HuH-7.5 (cell line): Measurements from ENCODE around the gene PTX3.

Source experiments
- DNase-seq: peaks from one replicate; pipeline ENCODE4 v3.0.0; 2011; ENCODE audit warnings: low spot score

Gene PTX3

GRCh38 chr3:157436583-157437291, at the start of gene PTX3:
Gene PTX3, plus strand, starts transcription at chr3:157436850. Its CDS starts 84 bp downstream, at chr3:157436934.
- DNase-seq, result peak; percentile 12

GRCh38 chr3:157387708-157388435, 48.8 kb upstream of the PTX3 start:
- no peak for DNase-seq

GRCh38 chr3:157388976-157389375, 47.7 kb upstream of the PTX3 start:
- no peak for DNase-seq

- DNase-seq, result no peak
These were observed 45.7 kb upstream of the PTX3 start for GRCh38 chr3:157390713-157391515.

GRCh38 chr3:157392104-157392503, 44.5 kb upstream of the PTX3 start:
- no peak for DNase-seq

GRCh38 chr3:157393113-157393512, 43.5 kb upstream of the PTX3 start:
- DNase-seq, result no peak

GRCh38 chr3:157394411-157394810, 42.2 kb upstream of the PTX3 start:
- DNase-seq, result no peak

GRCh38 chr3:157398598-157398997, 38.1 kb upstream of the PTX3 start:
- DNase-seq, result no peak

GRCh38 chr3:157404381-157404780, 32.3 kb upstream of the PTX3 start:
- no peak for DNase-seq

GRCh38 chr3:157405457-157405856, 31.2 kb upstream of the PTX3 start:
- DNase-seq, result no peak

- no peak for DNase-seq
These were observed 30.3 kb upstream of the PTX3 start for GRCh38 chr3:157406394-157406793.

GRCh38 chr3:157407769-157408168, 28.9 kb upstream of the PTX3 start:
- no peak for DNase-seq

GRCh38 chr3:157408499-157409149, 28.0 kb upstream of the PTX3 start:
- DNase-seq, result no peak

- no peak for DNase-seq
These were observed 27.1 kb upstream of the PTX3 start for GRCh38 chr3:157409516-157409915.

- no peak for DNase-seq
These were observed 25.7 kb upstream of the PTX3 start for GRCh38 chr3:157410945-157411344.

- DNase-seq, result no peak
These were observed 24.3 kb upstream of the PTX3 start for GRCh38 chr3:157412323-157412855.

GRCh38 chr3:157414861-157415260, 21.8 kb upstream of the PTX3 start:
- DNase-seq, result no peak

- no peak for DNase-seq
These were observed 20.1 kb upstream of the PTX3 start for GRCh38 chr3:157416347-157417087.

GRCh38 chr3:157417247-157417646, 19.4 kb upstream of the PTX3 start:
- no peak for DNase-seq

- no peak for DNase-seq
These were observed 18.5 kb upstream of the PTX3 start for GRCh38 chr3:157418104-157418503.

GRCh38 chr3:157420606-157421130, 16.0 kb upstream of the PTX3 start:
- DNase-seq, result no peak
